HG02610 (cell line): ENCODE measurements around the gene NAGPA.

Experiments used
- ATAC-seq: cut with Tn5 transposase; IDR thresholded peaks from one replicate; pipeline ENCODE4 v1.9.1; 2021; ENCODE audit warnings: mild to moderate bottlenecking, moderate library complexity; ENCODE audit not compliant: unreplicated experiment

NAGPA gene

GRCh38 chr16:5006348-5007193 is 27.2 kb downstream of the NAGPA start:
- no peak for ATAC-seq

- no peak for ATAC-seq
These were observed 27.8 kb downstream of the NAGPA start for GRCh38 chr16:5005916-5006315.

- ATAC-seq, result no peak
These were observed 29.4 kb downstream of the NAGPA start for GRCh38 chr16:5004311-5004710.

GRCh38 chr16:5003828-5004227 is 29.9 kb downstream of the NAGPA start:
- ATAC-seq, result no peak

- no peak for ATAC-seq
These were observed 30.5 kb downstream of the NAGPA start for GRCh38 chr16:5003211-5003610.

GRCh38 chr16:5002699-5003143 is 31.0 kb downstream of the NAGPA start:
- no peak for ATAC-seq

GRCh38 chr16:5001986-5002385 is 31.7 kb downstream of the NAGPA start:
- ATAC-seq, result no peak

GRCh38 chr16:5001571-5001970 is 32.2 kb downstream of the NAGPA start:
- no peak for ATAC-seq

- no peak for ATAC-seq
These were observed 33.1 kb downstream of the NAGPA start for GRCh38 chr16:5000573-5001001.

- ATAC-seq, result no peak
These were observed 38.9 kb downstream of the NAGPA start for GRCh38 chr16:4994719-4995434.

- no peak for ATAC-seq
These were observed 42.0 kb downstream of the NAGPA start for GRCh38 chr16:4991754-4992153.

- no peak for ATAC-seq
These were observed 43.3 kb downstream of the NAGPA start for GRCh38 chr16:4990415-4990814.

- ATAC-seq, result no peak
These were observed 44.2 kb downstream of the NAGPA start for GRCh38 chr16:4989391-4990006.

GRCh38 chr16:4988647-4989046 is 45.1 kb downstream of the NAGPA start:
- no peak for ATAC-seq

- ATAC-seq, result no peak
These were observed 46.0 kb downstream of the NAGPA start for GRCh38 chr16:4987580-4988374.

GRCh38 chr16:4987250-4987579 is 46.5 kb downstream of the NAGPA start:
- no peak for ATAC-seq

- ATAC-seq, result no peak
These were observed 49.4 kb downstream of the NAGPA start for GRCh38 chr16:4984174-4984990.

- no peak for ATAC-seq
These were observed 51.5 kb downstream of the NAGPA start for GRCh38 chr16:4982056-4982867.

GRCh38 chr16:4981473-4981872 is 52.3 kb downstream of the NAGPA start:
- no peak for ATAC-seq
